HG03139 (cell line): ENCODE measurements around the gene MYL7.

Experiments used
- ATAC-seq: cut with Tn5 transposase; IDR thresholded peaks from one replicate; pipeline ENCODE4 v1.9.1; 2021; ENCODE audit not compliant: unreplicated experiment

MYL7 gene

GRCh38 chr7:44150966-44151941, 10.1 kb upstream of the MYL7 start:
- ATAC-seq: no peak

- no peak for ATAC-seq
Observed at GRCh38 chr7:44150466-44150832, 9.3 kb upstream of the MYL7 start.

- no peak for ATAC-seq
Observed at GRCh38 chr7:44149571-44150465, 8.7 kb upstream of the MYL7 start.

- ATAC-seq: no peak
Observed at GRCh38 chr7:44148961-44149536, 7.9 kb upstream of the MYL7 start.

- no peak for ATAC-seq
Observed at GRCh38 chr7:44148166-44148565, 7.0 kb upstream of the MYL7 start.

GRCh38 chr7:44147026-44147991, 6.2 kb upstream of the MYL7 start:
- no peak for ATAC-seq

- ATAC-seq: peak; percentile 49
Observed at GRCh38 chr7:44145969-44146911, 5.1 kb upstream of the MYL7 start.

GRCh38 chr7:44145479-44145968, 4.4 kb upstream of the MYL7 start:
- ATAC-seq: no peak

GRCh38 chr7:44144968-44145478, 3.9 kb upstream of the MYL7 start:
- ATAC-seq: no peak

GRCh38 chr7:44144426-44144967, 3.4 kb upstream of the MYL7 start:
- ATAC-seq: no peak

- no peak for ATAC-seq
Observed at GRCh38 chr7:44143646-44144250, 2.6 kb upstream of the MYL7 start.

- no peak for ATAC-seq
Observed at GRCh38 chr7:44142028-44142427, 896 bp upstream of the MYL7 start.

GRCh38 chr7:44140341-44140740, 791 bp downstream of the MYL7 start:
- no peak for ATAC-seq

- ATAC-seq: no peak
Observed at GRCh38 chr7:44139311-44140010, 1.7 kb downstream of the MYL7 start.

GRCh38 chr7:44138698-44139097, 2.4 kb downstream of the MYL7 start:
- ATAC-seq: no peak

- ATAC-seq: no peak
Observed at GRCh38 chr7:44136731-44137130, 4.4 kb downstream of the MYL7 start.

GRCh38 chr7:44134943-44135628, 6.0 kb downstream of the MYL7 start:
- ATAC-seq: no peak
